HG03280 (cell line): ENCODE data around the gene UBIAD1.
"Not testable (repeated sequence)": the region's sequence is repeated elsewhere in the genome, so short reads cannot be mapped to it uniquely, and the experiment has no call there.

Source experiments
- ATAC-seq: cut with Tn5 transposase; IDR thresholded peaks from one replicate; pipeline ENCODE4 v1.9.1; 2021; ENCODE audit warnings: mild to moderate bottlenecking, moderate library complexity; ENCODE audit not compliant: unreplicated experiment

UBIAD1 gene

GRCh38 chr1:11279152-11279551 is 6.2 kb downstream of the UBIAD1 start:
- no peak for ATAC-seq

GRCh38 chr1:11279630-11280029 is 6.6 kb downstream of the UBIAD1 start:
- ATAC-seq, result no peak

GRCh38 chr1:11280719-11281376 is 7.8 kb downstream of the UBIAD1 start:
- no peak for ATAC-seq

- no peak for ATAC-seq
Measured at GRCh38 chr1:11281518-11282331, 8.7 kb downstream of the UBIAD1 start.

- ATAC-seq, result no peak
Measured at GRCh38 chr1:11283151-11283550, 10.2 kb downstream of the UBIAD1 start.

GRCh38 chr1:11284784-11285183 is 11.8 kb downstream of the UBIAD1 start:
- no peak for ATAC-seq

- ATAC-seq, result no peak
Measured at GRCh38 chr1:11285883-11286734, 13.1 kb downstream of the UBIAD1 start.

GRCh38 chr1:11286735-11287410 is 13.9 kb downstream of the UBIAD1 start:
- ATAC-seq, result no peak

- no peak for ATAC-seq
Measured at GRCh38 chr1:11289064-11289463, 16.1 kb downstream of the UBIAD1 start.

- no peak for ATAC-seq
Measured at GRCh38 chr1:11291049-11291448, 18.1 kb downstream of the UBIAD1 start.

GRCh38 chr1:11293856-11294255 is 20.9 kb downstream of the UBIAD1 start:
- ATAC-seq, result no peak

- ATAC-seq, result no peak
Measured at GRCh38 chr1:11294951-11295350, 22.0 kb downstream of the UBIAD1 start.

- no peak for ATAC-seq
Measured at GRCh38 chr1:11295905-11296304, 22.9 kb downstream of the UBIAD1 start.

GRCh38 chr1:11297774-11298173 is 24.8 kb downstream of the UBIAD1 start:
- not testable (repeated sequence) for ATAC-seq

GRCh38 chr1:11298390-11299224 is 25.6 kb downstream of the UBIAD1 start:
- ATAC-seq, result no peak

GRCh38 chr1:11299225-11299574 is 26.2 kb downstream of the UBIAD1 start:
- no peak for ATAC-seq

GRCh38 chr1:11301601-11302000 is 28.6 kb downstream of the UBIAD1 start:
- no peak for ATAC-seq

GRCh38 chr1:11302366-11302765 is 29.4 kb downstream of the UBIAD1 start:
- ATAC-seq, result no peak

GRCh38 chr1:11305516-11305915 is 32.5 kb downstream of the UBIAD1 start:
- ATAC-seq, result not testable (repeated sequence)

GRCh38 chr1:11307852-11308251 is 34.9 kb downstream of the UBIAD1 start:
- no peak for ATAC-seq
